Mucosa of rectum (tissue), 2 donors: ENCODE data around the gene CCRL2.
A peak's percentile ranks its signal among the peaks of the same experiment; 100 is the strongest.
"Not testable (repeated sequence)": the region's sequence is repeated elsewhere in the genome, so short reads cannot be mapped to it uniquely, and the experiment has no call there.

Experiments used
- H3K27ac ChIP-seq, 2 donors: one replicate each; pipeline ENCODE4 v1.7.0; 2013; ENCODE audit warnings: inconsistent platforms in 2 of 2, low read depth in 2 of 2, low read length in 2 of 2
- H3K27me3 ChIP-seq, 2 donors: one replicate each; pipeline ENCODE4 v1.7.0; 2013; ENCODE audit warnings: low read length in 2 of 2; ENCODE audit not compliant: control insufficient read depth in 2 of 2, insufficient read depth in 2 of 2
- H3K36me3 ChIP-seq, 2 donors: one replicate each; pipeline ENCODE4 v1.7.0; 2013; ENCODE audit warnings: low read length in 2 of 2; ENCODE audit not compliant: control insufficient read depth in 2 of 2, insufficient read depth in 2 of 2
- H3K4me1 ChIP-seq, 2 donors: one replicate each; pipeline ENCODE4 v1.7.0; 2013; ENCODE audit warnings: low read length in 2 of 2, mild to moderate bottlenecking in 1 of 2; ENCODE audit not compliant: control insufficient read depth in 2 of 2, insufficient read depth in 2 of 2
- H3K4me3 ChIP-seq, 2 donors: one replicate each; pipeline ENCODE4 v1.7.0; 2013; ENCODE audit warnings: low read length in 2 of 2
- H3K9ac ChIP-seq, 2 donors: one replicate each; pipeline ENCODE4 v1.7.0; 2013; ENCODE audit warnings: low read length in 2 of 2, low read depth in 1 of 2, mild to moderate bottlenecking in 1 of 2
- H3K9me3 ChIP-seq, 2 donors: one replicate each; pipeline ENCODE4 v1.7.0; 2013; ENCODE audit warnings: low read length in 2 of 2; ENCODE audit not compliant: control insufficient read depth in 2 of 2
- donor health status: healthy.
- donor health status: Normal muscosa, but diverticular disease.

The CCRL2 gene

DNA sequence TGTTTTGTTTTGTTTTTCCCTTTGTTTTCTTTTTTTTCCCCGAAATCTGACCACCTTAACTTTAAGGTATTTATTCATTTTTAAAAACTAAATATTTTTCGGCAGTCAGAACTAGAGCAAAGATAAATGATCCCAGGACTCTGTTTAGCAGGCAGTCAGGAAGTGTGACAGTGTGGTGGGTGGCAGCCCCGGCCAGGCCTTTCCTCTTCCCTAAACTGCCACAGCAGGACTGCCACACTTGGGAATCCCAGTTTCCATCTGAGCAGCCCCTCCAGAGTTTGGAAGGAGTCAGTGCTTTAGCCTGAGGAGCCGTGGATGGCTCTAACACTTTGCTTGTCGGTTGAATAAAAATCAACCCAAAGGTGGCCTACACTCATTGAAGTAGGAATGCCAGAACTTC, 6.9 kb downstream of the CCRL2 start:
- H3K36me3 ChIP-seq = peaks cover 0 to 2% of the 10 kb centered on the region in 2 donors
- H3K27ac ChIP-seq = no peak overlapping the region
- no peak overlapping the region for H3K4me3 ChIP-seq
- no peaks in the 10 kb centered on the region for H3K27me3 ChIP-seq
- no peak overlapping the region for H3K9ac ChIP-seq
- peaks cover 7 to 12% of the 10 kb centered on the region in 2 donors for H3K4me1 ChIP-seq
- H3K9me3 ChIP-seq = no peaks in the 10 kb centered on the region

DNA sequence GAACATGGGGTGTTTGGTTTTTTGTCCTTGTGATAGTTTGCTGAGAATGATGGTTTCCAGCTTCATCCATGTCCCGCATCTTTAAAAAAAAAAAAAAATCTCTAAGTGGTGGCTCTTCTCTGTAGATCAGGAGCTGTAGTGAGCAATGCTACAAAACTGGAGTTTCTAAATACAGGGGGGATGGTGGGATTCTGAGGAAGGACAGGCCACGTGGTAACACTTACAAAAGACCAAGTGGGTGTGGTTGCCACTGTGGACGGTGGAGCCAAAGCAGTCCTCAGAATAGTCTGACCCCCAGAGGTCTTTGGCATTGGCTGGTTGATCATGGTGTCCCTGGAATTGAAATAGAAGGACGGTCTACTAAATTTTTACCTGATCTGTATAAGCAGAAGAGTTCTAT, 7.7 kb downstream of the CCRL2 start:
- Histone ChIP-seq H3K4me1 (peaks cover 7 to 12% of the 10 kb centered on the region in 2 donors), H3K27ac (no peak overlapping the region), H3K9me3 (no peaks in the 10 kb centered on the region), H3K27me3 (no peaks in the 10 kb centered on the region), H3K36me3 (no peaks in the 10 kb centered on the region), H3K4me3 (no peak overlapping the region), H3K9ac (no peak overlapping the region)

GRCh38 chr3:46416125-46416810, 9.2 kb downstream of the CCRL2 start:
- Histone ChIP-seq H3K27me3 (no peaks in the 10 kb centered on the region), H3K9ac (no peak overlapping the region), H3K4me1 (peaks cover 7 to 12% of the 10 kb centered on the region in 2 donors), H3K4me3 (no peak overlapping the region), H3K9me3 (no peaks in the 10 kb centered on the region), H3K27ac (peak overlapping the region in 1 of 2 donors; percentile 38), H3K36me3 (no peaks in the 10 kb centered on the region)

- Histone ChIP-seq H3K9ac (no peak overlapping the region), H3K27ac (peak overlapping the region in 1 of 2 donors; percentile 38), H3K36me3 (no peaks in the 10 kb centered on the region), H3K9me3 (no peaks in the 10 kb centered on the region), H3K4me1 (peaks cover 7 to 12% of the 10 kb centered on the region in 2 donors), H3K4me3 (no peak overlapping the region), H3K27me3 (no peaks in the 10 kb centered on the region)
These were observed 9.9 kb downstream of the CCRL2 start for GRCh38 chr3:46416811-46417510.

DNA sequence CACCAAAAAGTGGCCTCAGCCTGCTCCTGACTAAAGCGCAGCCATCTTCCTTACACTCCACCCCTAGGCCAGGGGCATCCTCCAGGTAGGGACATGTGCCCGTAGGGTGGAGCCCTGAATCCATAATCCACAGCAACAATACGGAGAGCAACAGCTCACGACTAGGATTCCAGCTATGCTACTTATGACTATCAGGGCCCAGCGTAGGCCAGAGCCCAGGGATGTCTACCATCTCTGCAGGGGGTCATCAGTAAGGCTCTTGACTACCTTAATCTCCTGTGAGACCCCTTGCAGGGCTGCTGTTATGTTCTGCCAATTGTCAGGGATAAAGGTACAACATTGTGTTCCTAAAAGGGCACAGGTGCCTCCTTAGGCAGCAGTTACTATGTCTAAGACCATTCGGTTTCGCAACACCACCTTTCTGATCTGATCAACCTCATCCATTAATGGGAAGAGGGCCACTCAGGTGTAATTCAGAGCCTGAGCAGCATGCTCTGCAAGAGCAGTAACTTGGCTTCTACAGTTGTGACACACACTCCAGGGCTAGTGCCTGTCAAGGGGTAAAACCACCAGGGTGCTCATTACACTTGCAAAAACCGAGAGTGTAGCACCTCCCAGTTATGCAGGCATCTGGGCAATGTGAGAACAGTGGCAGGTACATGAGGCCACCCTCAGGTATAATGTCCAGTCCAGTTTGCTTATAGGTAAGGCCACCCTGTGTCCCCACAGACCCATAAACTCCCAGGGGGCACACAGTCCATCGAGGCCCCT, 11.0 kb downstream of the CCRL2 start:
- Histone ChIP-seq H3K27ac (no peak overlapping the region), H3K9ac (no peak overlapping the region), H3K4me3 (no peak overlapping the region), H3K36me3 (no peaks in the 10 kb centered on the region), H3K4me1 (peaks cover 7 to 12% of the 10 kb centered on the region in 2 donors), H3K9me3 (no peaks in the 10 kb centered on the region), H3K27me3 (no peaks in the 10 kb centered on the region)

GRCh38 chr3:46419816-46420215, 12.8 kb downstream of the CCRL2 start:
- Histone ChIP-seq H3K9me3 (no peaks in the 10 kb centered on the region), H3K36me3 (no peaks in the 10 kb centered on the region), H3K9ac (no peak overlapping the region)

GRCh38 chr3:46420931-46421330, 13.9 kb downstream of the CCRL2 start:
- H3K4me1 ChIP-seq = peaks cover 7 to 9% of the 10 kb centered on the region in 2 donors
- H3K27ac ChIP-seq = no peak overlapping the region
- H3K27me3 ChIP-seq = no peaks in the 10 kb centered on the region
- no peak overlapping the region for H3K4me3 ChIP-seq
- H3K9ac ChIP-seq = no peak overlapping the region
- no peaks in the 10 kb centered on the region for H3K9me3 ChIP-seq
- no peaks in the 10 kb centered on the region for H3K36me3 ChIP-seq

More at GRCh38 chr3:46419816-46420215, 12.8 kb downstream of the CCRL2 start:
- Histone ChIP-seq H3K27ac (no peak overlapping the region), H3K4me3 (no peak overlapping the region), H3K27me3 (no peaks in the 10 kb centered on the region), H3K4me1 (peaks cover 7 to 12% of the 10 kb centered on the region in 2 donors)

GRCh38 chr3:46422617-46423016, 15.6 kb downstream of the CCRL2 start:
- Histone ChIP-seq H3K4me1 (peaks cover 0 to 2% of the 10 kb centered on the region in 2 donors), H3K27me3 (no peaks in the 10 kb centered on the region), H3K36me3 (no peaks in the 10 kb centered on the region), H3K9ac (no peak overlapping the region), H3K9me3 (no peaks in the 10 kb centered on the region), H3K27ac (peak overlapping the region; percentile 48 to 62), H3K4me3 (no peak overlapping the region)

DNA sequence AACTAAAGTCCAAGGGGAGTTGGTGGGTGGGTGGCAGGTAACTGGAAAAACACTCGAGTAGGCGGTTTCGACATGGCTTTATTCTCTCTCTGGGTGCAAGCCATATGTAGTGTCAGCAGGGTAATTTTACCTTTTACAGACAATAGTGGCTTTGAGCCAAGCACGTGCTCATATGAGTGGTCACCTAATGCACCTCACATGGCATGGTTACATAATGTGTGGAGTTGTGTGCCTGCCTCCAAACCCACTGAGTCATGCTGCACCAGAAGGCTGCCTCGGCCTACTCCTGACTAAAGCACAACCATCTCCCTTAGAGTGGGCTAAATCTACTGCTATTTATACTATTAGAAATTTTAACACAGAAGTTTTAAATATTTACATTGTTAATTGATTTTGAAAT, 16.5 kb downstream of the CCRL2 start:
- Histone ChIP-seq H3K4me3 (no peak overlapping the region), H3K27me3 (no peaks in the 10 kb centered on the region), H3K9me3 (no peaks in the 10 kb centered on the region), H3K36me3 (no peaks in the 10 kb centered on the region), H3K4me1 (peaks cover 3 to 6% of the 10 kb centered on the region in 2 donors), H3K9ac (no peak overlapping the region), H3K27ac (no peak overlapping the region)

DNA sequence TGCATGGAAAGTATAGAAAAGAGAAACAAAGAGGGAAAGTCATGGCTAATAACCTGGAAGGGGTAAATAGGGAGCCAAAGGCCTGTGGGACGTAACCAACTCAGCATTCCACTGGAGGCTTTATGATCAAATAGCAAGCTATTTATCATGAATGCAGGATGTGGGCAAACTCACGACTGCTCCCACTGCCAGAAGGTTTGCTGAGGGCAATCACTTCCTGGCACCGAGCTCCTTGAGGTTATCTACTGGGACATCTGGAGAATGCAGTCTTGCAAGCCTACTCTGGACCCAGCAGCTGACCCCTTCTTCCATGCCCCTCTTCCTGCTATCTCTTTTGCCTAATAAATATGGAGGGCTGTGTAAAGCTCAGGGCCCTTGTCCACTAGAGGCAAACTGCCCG, 19.4 kb downstream of the CCRL2 start:
- not testable (repeated sequence) for H3K9ac ChIP-seq, H3K27ac ChIP-seq, H3K4me3 ChIP-seq, H3K36me3 ChIP-seq, H3K27me3 ChIP-seq, H3K9me3 ChIP-seq
- H3K4me1 ChIP-seq = peaks cover 9 to 16% of the 10 kb centered on the region in 2 donors
